Neuron (in vitro differentiated cells): ENCODE data around the gene LAMA2.
"Not testable (repeated sequence)": the region's sequence is repeated elsewhere in the genome, so short reads cannot be mapped to it uniquely, and the experiment has no call there.

Experiments
- H2AFZ ChIP-seq: one replicate; pipeline ENCODE4 v1.6.1; 2013; ENCODE audit warnings: low read depth, mild to moderate bottlenecking, inconsistent platforms, low read length, moderate library complexity
- H3K27me3 ChIP-seq: one replicate; pipeline ENCODE4 v1.6.1; 2013; ENCODE audit warnings: low read length; ENCODE audit not compliant: insufficient read depth
- H3K36me3 ChIP-seq: one replicate; pipeline ENCODE4 v1.6.1; 2013; ENCODE audit warnings: low read length; ENCODE audit not compliant: insufficient read depth
- H3K4me1 ChIP-seq: one replicate; pipeline ENCODE4 v1.6.1; 2013; ENCODE audit warnings: low read length; ENCODE audit not compliant: insufficient read depth
- H3K4me3 ChIP-seq: 2 replicates; pipeline ENCODE4 v1.5.1; 2013; ENCODE audit warnings: mild to moderate bottlenecking, low read length, moderate library complexity
- H3K9me3 ChIP-seq: one replicate; pipeline ENCODE4 v1.6.1; 2013; ENCODE audit warnings: low read length

The LAMA2 gene

GRCh38 chr6:129134535-129134934 is 251.6 kb downstream of the LAMA2 start:
- Histone ChIP-seq H3K4me1 (peaks cover 4% of the 10 kb centered on the region), H3K4me3 (no peak overlapping the region), H2AFZ (no peak overlapping the region), H3K27me3 (no peaks in the 10 kb centered on the region), H3K9me3 (no peaks in the 10 kb centered on the region), H3K36me3 (no peaks in the 10 kb centered on the region)

GRCh38 chr6:129135451-129135850 is 252.5 kb downstream of the LAMA2 start:
- Histone ChIP-seq H3K4me3 (no peak overlapping the region), H3K9me3 (no peaks in the 10 kb centered on the region)

GRCh38 chr6:129136751-129137150 is 253.8 kb downstream of the LAMA2 start:
- no peaks in the 10 kb centered on the region for H3K9me3 ChIP-seq
- no peak overlapping the region for H2AFZ ChIP-seq
- H3K4me3 ChIP-seq, result no peak overlapping the region
- no peaks in the 10 kb centered on the region for H3K36me3 ChIP-seq
- no peaks in the 10 kb centered on the region for H3K27me3 ChIP-seq
- H3K4me1 ChIP-seq, result no peaks in the 10 kb centered on the region

More at GRCh38 chr6:129135451-129135850, 252.5 kb downstream of the LAMA2 start:
- Histone ChIP-seq H3K36me3 (no peaks in the 10 kb centered on the region), H3K4me1 (peaks cover 4% of the 10 kb centered on the region), H2AFZ (no peak overlapping the region), H3K27me3 (no peaks in the 10 kb centered on the region)

GRCh38 chr6:129138739-129139405 is 255.9 kb downstream of the LAMA2 start:
- no peak overlapping the region for H3K4me3 ChIP-seq
- H2AFZ ChIP-seq, result no peak overlapping the region
- H3K4me1 ChIP-seq, result no peaks in the 10 kb centered on the region
- no peaks in the 10 kb centered on the region for H3K27me3 ChIP-seq
- H3K9me3 ChIP-seq, result no peaks in the 10 kb centered on the region
- no peaks in the 10 kb centered on the region for H3K36me3 ChIP-seq

- no peak overlapping the region for H2AFZ ChIP-seq
- H3K36me3 ChIP-seq, result no peaks in the 10 kb centered on the region
- no peak overlapping the region for H3K4me3 ChIP-seq
- no peaks in the 10 kb centered on the region for H3K27me3 ChIP-seq
- H3K4me1 ChIP-seq, result no peaks in the 10 kb centered on the region
- no peaks in the 10 kb centered on the region for H3K9me3 ChIP-seq
Measured at GRCh38 chr6:129140526-129140925, 257.6 kb downstream of the LAMA2 start.

- Histone ChIP-seq H3K4me3 (no peak overlapping the region), H2AFZ (no peak overlapping the region), H3K9me3 (no peaks in the 10 kb centered on the region), H3K27me3 (no peaks in the 10 kb centered on the region), H3K36me3 (no peaks in the 10 kb centered on the region), H3K4me1 (peaks cover under 1% of the 10 kb centered on the region)
Measured at GRCh38 chr6:129141499-129141898, 258.6 kb downstream of the LAMA2 start.

GRCh38 chr6:129146902-129147301 is 264.0 kb downstream of the LAMA2 start:
- H3K4me1 ChIP-seq, result peaks cover 4% of the 10 kb centered on the region
- H3K4me3 ChIP-seq, result no peak overlapping the region
- no peaks in the 10 kb centered on the region for H3K9me3 ChIP-seq
- H3K36me3 ChIP-seq, result no peaks in the 10 kb centered on the region
- peak overlapping the region; percentile 13 for H2AFZ ChIP-seq
- H3K27me3 ChIP-seq, result no peaks in the 10 kb centered on the region

GRCh38 chr6:129150507-129150906 is 267.6 kb downstream of the LAMA2 start:
- Histone ChIP-seq H3K4me1 (peaks cover 4% of the 10 kb centered on the region), H2AFZ (no peak overlapping the region), H3K4me3 (no peak overlapping the region), H3K9me3 (no peaks in the 10 kb centered on the region), H3K27me3 (no peaks in the 10 kb centered on the region), H3K36me3 (no peaks in the 10 kb centered on the region)

GRCh38 chr6:129153257-129153656 is 270.3 kb downstream of the LAMA2 start:
- H3K4me1 ChIP-seq, result no peaks in the 10 kb centered on the region
- H2AFZ ChIP-seq, result no peak overlapping the region
- H3K9me3 ChIP-seq, result no peaks in the 10 kb centered on the region
- no peak overlapping the region for H3K4me3 ChIP-seq
- H3K36me3 ChIP-seq, result no peaks in the 10 kb centered on the region
- H3K27me3 ChIP-seq, result no peaks in the 10 kb centered on the region

- not testable (repeated sequence) for H3K27me3 ChIP-seq, H3K4me1 ChIP-seq, H3K4me3 ChIP-seq
Measured at GRCh38 chr6:129159242-129159641, 276.3 kb downstream of the LAMA2 start.

GRCh38 chr6:129162605-129163004 is 279.7 kb downstream of the LAMA2 start:
- Histone ChIP-seq H3K9me3 (no peaks in the 10 kb centered on the region), H3K27me3 (no peaks in the 10 kb centered on the region), H3K36me3 (no peaks in the 10 kb centered on the region), H3K4me1 (no peaks in the 10 kb centered on the region), H2AFZ (no peak overlapping the region), H3K4me3 (no peak overlapping the region)

More at GRCh38 chr6:129159242-129159641, 276.3 kb downstream of the LAMA2 start:
- not testable (repeated sequence) for H3K9me3 ChIP-seq, H2AFZ ChIP-seq, H3K36me3 ChIP-seq

- Histone ChIP-seq H3K36me3 (no peaks in the 10 kb centered on the region), H3K9me3 (no peaks in the 10 kb centered on the region), H3K4me3 (no peak overlapping the region)
Measured at GRCh38 chr6:129163551-129163950, 280.6 kb downstream of the LAMA2 start.

GRCh38 chr6:129164032-129164431 is 281.1 kb downstream of the LAMA2 start:
- Histone ChIP-seq H3K36me3 (no peaks in the 10 kb centered on the region), H3K4me3 (no peak overlapping the region), H2AFZ (no peak overlapping the region), H3K4me1 (no peaks in the 10 kb centered on the region), H3K27me3 (no peaks in the 10 kb centered on the region), H3K9me3 (no peaks in the 10 kb centered on the region)

More at GRCh38 chr6:129163551-129163950, 280.6 kb downstream of the LAMA2 start:
- no peak overlapping the region for H2AFZ ChIP-seq
- H3K27me3 ChIP-seq, result no peaks in the 10 kb centered on the region
- H3K4me1 ChIP-seq, result no peaks in the 10 kb centered on the region
